HG02623 (cell line): ENCODE measurements around the gene COL17A1.

Experiments
- ATAC-seq: cut with Tn5 transposase; IDR thresholded peaks from one replicate; pipeline ENCODE4 v1.9.1; 2021; ENCODE audit warnings: moderate library complexity; ENCODE audit not compliant: unreplicated experiment

The COL17A1 gene

DNA sequence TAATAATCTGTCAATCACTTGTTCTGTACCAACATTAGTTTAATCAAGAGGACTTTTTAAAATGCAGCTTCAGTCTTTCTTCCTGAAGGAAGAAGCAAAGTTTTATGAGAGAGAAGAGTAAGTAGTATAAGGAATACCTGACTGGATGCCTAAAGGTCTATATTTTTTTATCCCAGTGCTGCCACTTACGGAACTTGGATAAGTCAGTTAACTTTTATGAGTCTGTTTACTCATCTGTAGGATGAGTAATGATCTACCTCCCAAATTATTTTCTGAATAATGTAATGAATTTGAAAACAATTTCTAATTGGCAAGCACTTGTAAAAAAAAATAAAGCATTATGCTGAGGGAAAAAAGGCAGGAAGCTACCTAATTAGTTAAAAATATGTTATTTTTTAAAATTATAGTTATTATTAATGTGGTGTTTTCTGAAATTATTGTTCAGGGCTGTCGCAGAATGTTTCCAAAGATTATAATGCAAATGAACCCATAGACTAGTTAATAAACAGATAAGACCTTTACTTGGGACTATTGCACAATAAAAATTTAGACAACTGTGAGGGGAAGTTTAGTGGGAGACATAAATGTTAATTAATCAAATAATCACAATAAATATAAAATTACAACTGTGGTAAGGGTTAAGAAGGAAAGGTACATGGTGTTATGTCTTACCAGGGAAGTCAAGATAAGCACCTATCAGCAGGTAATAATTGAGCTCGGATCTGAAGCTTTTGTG lies 94.1 kb downstream of the COL17A1 start:
- no peak for ATAC-seq

DNA sequence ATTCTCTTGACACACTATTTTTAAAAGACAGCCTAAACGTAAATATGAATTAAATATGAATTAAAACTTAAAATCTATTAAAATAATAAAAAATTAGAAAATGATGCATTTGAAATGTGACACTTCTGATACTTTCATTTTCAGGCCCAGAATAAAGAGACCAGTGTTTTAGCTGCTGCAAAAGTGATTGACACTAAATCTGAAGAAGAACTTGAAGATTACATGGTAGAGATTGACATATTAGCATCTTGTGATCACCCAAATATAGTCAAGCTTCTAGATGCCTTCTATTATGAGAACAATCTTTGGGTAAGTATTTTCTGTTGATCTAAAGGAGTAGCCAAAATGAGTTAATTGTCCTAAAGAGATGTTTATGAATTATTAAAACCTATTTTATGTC lies 95.1 kb downstream of the COL17A1 start:
- ATAC-seq: no peak

DNA sequence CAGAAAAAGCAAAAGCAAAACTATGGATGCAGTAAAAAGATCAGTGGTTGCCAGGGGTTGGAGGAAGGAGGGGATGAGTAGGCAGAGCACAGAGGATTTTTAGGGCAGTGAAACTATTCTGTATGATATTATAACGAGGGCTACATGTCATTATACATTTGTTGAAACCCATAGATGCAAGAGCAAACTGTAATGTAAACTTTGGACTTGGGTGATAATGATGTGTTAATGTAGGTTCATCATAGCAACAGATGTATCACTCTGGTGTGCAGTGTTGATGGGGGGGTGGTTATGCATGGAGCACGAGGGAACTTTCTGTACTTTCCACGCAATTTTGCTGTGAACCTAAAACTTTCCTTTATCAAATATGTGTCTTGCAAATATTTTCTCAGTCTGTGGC lies 95.6 kb downstream of the COL17A1 start:
- ATAC-seq: no peak

DNA sequence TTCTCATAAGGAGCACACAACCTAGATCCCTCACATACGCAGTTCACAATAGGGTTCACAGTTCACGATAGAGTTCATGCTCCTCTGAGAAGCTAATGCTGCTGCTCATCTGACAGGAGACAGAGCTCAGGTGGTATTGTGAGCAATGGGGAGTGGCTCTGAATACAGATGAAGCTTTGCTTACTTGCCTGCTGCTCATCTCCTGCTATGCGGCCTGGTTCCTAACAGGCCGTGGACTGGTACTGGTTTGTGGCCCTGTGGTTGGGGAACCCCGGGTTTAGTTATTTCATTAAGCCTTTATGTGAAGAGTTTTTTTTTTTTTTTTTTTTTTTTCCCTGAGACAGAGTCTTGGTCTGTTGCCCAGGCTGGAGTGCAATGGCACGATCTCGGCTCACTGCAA lies 99.3 kb downstream of the COL17A1 start:
- ATAC-seq: no peak

DNA sequence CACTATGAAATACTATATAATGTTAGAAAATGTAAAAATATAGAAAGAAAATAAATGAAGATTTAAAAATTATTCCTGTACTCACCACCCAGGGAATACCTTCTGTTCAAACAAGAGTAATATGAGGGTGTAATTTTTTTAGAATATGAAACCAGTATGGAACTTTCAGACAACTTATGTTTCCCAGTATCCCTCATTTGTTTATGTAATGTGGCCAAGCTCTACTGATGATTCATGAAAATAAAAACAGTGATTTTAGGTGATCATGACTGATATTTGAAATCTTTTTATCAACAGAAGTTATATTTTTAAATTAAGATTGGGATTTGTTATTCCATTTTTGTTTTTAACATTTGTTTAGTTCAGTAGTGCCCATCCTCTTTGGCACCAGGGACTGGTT lies 100.0 kb downstream of the COL17A1 start:
- ATAC-seq: no peak

DNA sequence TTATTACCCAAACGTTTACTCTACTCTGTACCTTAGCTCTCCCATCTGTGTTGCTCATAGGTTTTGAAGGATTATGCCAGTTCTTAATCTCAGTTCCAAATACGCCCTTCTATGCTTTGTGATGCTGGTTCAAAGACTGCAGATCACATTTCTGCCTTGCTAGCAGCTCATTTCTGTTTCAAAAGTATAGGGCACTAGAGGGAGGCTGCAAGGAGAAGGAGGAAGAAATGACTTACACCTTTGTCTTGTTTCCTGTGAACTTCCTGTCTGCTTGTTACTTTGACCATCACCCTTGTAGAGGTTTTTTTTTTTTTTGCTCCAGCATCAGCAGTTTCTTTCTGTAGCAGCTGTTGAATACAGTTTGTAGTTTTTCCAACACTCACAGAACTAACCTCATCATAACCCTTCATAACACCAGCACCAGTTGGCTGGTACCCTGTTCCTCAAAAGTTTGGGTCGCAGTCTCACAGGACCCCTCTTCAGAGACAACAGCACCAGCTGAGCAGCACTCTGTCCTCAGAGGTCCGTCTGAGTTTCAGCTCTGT lies 102.2 kb downstream of the COL17A1 start:
- ATAC-seq: peak; percentile 79

DNA sequence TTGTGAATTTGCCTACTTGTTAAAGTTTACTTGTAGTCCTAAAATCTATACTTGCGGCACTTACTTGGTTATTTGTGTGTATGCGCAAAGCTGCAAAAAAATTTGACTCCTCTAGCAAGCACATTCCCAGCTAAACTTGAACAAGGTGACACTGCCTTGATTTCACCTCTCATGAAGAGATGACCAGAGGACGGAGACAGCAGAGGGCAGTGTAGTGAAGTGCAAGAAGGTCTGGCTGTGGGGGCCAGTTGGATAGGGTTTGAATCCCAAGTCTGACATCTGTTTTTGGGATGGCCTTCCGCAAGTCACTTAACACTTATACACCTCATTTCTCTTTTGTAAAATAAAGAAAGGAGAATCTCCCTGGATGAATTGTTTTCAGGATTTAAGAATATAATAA lies 103.0 kb downstream of the COL17A1 start:
- no peak for ATAC-seq
